DOHH2 (cell line): ENCODE results near the gene STX16.

Experiments used
- H3F3A ChIP-seq: fragments of 200-600 bp; sonication (generic), shearing (Covaris generic); 2 replicates; pipeline ENCODE4 v1.6.0; 2016; ENCODE audit warnings: antibody characterized with exemption, mild to moderate bottlenecking; ENCODE audit not compliant: control insufficient read depth, insufficient read depth
- H3K27ac ChIP-seq: fragments of 200-600 bp; sonication (generic); 2 replicates; pipeline ENCODE4 v1.5.1; 2014; ENCODE audit warnings: low read depth, mild to moderate bottlenecking, low read length, moderate library complexity
- H3K27me3 ChIP-seq: fragments of 200-600 bp; sonication (generic); 2 replicates; pipeline ENCODE4 v1.6.1; 2014; ENCODE audit warnings: mild to moderate bottlenecking, low read length, mixed read lengths; ENCODE audit not compliant: control insufficient read depth
- H3K36me3 ChIP-seq: fragments of 200-600 bp; sonication (generic); 2 replicates; pipeline ENCODE4 v1.6.1; 2014; ENCODE audit warnings: mild to moderate bottlenecking, low read length, moderate library complexity, mixed read lengths; ENCODE audit not compliant: control insufficient read depth
- H3K4me1 ChIP-seq: fragments of 200-600 bp; sonication (generic); 2 replicates; pipeline ENCODE4 v1.6.1; 2014; ENCODE audit warnings: mild to moderate bottlenecking, low read length, mixed read lengths; ENCODE audit not compliant: control insufficient read depth
- H3K4me2 ChIP-seq: fragments of 200-600 bp; sonication (generic); 2 replicates; pipeline ENCODE4 v1.6.0; 2014; ENCODE audit warnings: mild to moderate bottlenecking, low read length, moderate library complexity
- H3K4me3 ChIP-seq: fragments of 200-600 bp; sonication (generic); 2 replicates; pipeline ENCODE4 v1.5.1; 2014; ENCODE audit warnings: mild to moderate bottlenecking, low read length, mixed read lengths
- H3K79me2 ChIP-seq: fragments of 200-600 bp; sonication (generic); 2 replicates; pipeline ENCODE4 v1.6.1; 2014; ENCODE audit warnings: mild to moderate bottlenecking, low read length, mixed read lengths; ENCODE audit not compliant: control insufficient read depth
- H3K9me2 ChIP-seq: fragments of 200-600 bp; sonication (generic); replicated peaks from 2 replicates; pipeline ENCODE4 v1.6.1; 2014; ENCODE audit warnings: mild to moderate bottlenecking, low read length, mixed read lengths; ENCODE audit not compliant: control insufficient read depth
- H3K9me3 ChIP-seq: fragments of 200-600 bp; sonication (generic); 2 replicates; pipeline ENCODE4 v1.6.1; 2014; ENCODE audit warnings: antibody characterized with exemption, low read length, mixed read lengths; ENCODE audit not compliant: control insufficient read depth, insufficient read depth
- H4K20me1 ChIP-seq: fragments of 200-600 bp; sonication (generic); 2 replicates; pipeline ENCODE4 v1.6.0; 2014; ENCODE audit warnings: low read depth, mild to moderate bottlenecking, antibody characterized with exemption, low read length, moderate library complexity; ENCODE audit not compliant: control insufficient read depth, insufficient read depth
- EZH2phosphoT487 ChIP-seq: fragments of 200-600 bp; sonication (generic); IDR thresholded peaks from 2 replicates; pipeline ENCODE4 v1.6.1; 2017; ENCODE audit warnings: borderline replicate concordance, mild to moderate bottlenecking, antibody characterized with exemption, low read length, moderate library complexity, mixed read lengths
- TF ChIP-seq, protein P1 (sequence below): fragments of 200-600 bp; sonication (generic); IDR thresholded peaks from one replicate; pipeline ENCODE4 v1.5.1; 2014; ENCODE audit warnings: antibody characterized with exemption, mild to moderate bottlenecking, low read depth, low read length; ENCODE audit not compliant: poor library complexity, severe bottlenecking

Gene STX16

DNA sequence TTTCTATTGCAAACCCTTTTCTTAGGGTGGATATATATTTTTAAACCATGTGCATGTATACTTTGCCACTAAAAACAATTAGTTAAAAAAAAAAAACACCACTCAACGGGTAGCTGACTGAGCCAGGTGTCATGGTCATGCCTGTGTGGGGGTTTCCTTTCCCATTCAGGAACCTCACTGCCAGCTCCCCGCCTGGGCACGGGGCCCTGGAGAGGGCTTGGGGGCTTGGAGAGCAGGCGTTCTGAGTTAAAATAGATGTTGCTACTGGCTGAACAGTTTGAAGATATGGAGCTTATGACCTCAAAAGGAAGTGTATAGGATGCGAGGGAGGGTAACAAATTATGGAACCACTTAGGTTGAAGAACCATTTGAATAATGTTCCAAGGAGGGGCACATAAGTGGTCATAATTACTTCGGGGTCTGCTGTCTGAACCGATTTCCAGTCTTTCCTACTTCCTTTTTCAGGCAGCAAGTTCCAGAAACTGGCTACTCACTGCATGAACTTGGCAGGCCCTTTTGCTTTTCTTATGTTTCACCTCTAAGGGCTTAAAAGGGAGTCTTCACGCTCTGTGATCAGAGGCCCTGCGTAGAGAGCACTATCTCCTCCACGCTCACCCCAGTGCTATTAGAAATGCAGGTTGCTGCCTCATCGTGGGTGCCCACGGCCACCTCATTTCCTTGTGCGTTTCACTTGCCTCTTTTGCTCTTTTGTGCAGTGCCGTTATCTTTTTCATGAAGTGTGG lies 9.9 kb downstream of the STX16 start:
- TF ChIP-seq, protein P1, sequence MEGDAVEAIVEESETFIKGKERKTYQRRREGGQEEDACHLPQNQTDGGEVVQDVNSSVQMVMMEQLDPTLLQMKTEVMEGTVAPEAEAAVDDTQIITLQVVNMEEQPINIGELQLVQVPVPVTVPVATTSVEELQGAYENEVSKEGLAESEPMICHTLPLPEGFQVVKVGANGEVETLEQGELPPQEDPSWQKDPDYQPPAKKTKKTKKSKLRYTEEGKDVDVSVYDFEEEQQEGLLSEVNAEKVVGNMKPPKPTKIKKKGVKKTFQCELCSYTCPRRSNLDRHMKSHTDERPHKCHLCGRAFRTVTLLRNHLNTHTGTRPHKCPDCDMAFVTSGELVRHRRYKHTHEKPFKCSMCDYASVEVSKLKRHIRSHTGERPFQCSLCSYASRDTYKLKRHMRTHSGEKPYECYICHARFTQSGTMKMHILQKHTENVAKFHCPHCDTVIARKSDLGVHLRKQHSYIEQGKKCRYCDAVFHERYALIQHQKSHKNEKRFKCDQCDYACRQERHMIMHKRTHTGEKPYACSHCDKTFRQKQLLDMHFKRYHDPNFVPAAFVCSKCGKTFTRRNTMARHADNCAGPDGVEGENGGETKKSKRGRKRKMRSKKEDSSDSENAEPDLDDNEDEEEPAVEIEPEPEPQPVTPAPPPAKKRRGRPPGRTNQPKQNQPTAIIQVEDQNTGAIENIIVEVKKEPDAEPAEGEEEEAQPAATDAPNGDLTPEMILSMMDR = no peak
- no peak for TF ChIP-seq EZH2phosphoT487
- no peak overlapping the region for H3K4me3 ChIP-seq
- H3K4me2 ChIP-seq = no peak overlapping the region
- no peak overlapping the region for H3K27ac ChIP-seq
- H3K4me1 ChIP-seq = peaks cover 21% of the 10 kb centered on the region
- no peaks in the 10 kb centered on the region for H3K9me3 ChIP-seq
- peaks cover 94% of the 10 kb centered on the region for H3K79me2 ChIP-seq
- peaks cover 48% of the 10 kb centered on the region for H3K36me3 ChIP-seq
- no peaks in the 10 kb centered on the region for H3F3A ChIP-seq
- H3K27me3 ChIP-seq = no peaks in the 10 kb centered on the region
- H3K9me2 ChIP-seq = no peaks in the 10 kb centered on the region
- no peaks in the 10 kb centered on the region; the same call in 1 of the 2 replicates for H4K20me1 ChIP-seq

DNA sequence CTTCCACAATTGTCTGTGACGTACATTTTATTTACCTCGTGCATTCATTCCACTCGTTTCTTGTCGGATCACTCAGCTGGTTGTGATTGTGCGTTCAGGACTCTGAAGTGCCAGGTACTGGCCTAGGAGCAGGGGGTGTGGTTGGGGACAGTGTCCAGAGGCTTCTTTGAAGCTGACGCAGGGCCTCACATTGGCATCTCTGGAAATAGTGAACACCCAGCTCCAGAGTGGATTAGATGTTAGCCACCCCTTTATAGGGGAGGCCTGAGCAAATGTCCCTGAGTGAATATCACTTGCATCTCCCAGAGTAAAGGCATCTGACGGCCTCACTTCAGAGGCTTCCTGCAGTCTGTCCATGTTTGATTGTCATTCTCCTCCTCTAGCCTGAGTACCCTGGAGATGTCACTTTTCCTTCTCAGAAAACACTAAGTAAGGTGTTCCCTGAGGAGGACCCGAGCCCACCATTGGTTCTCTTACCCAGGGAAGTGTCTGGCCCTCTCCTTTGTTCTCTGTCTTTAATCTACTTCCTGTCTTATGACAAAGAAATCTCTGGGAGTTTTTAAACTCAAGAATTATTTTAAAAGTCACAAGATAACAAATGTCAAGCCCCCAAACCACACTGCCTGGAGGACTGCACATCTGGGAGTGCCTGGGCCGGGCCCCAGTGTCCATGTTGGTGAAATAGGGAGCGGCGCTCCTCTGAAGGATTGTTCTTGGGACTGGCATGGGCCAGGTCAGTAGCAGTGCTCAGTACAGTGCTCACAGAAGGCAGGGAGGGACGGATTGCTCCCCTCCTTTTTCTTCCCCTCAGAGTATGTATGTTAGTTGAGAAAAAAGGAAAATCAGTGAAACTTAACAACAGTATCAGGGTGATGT lies 10.8 kb downstream of the STX16 start:
- no peaks in the 10 kb centered on the region for H3K9me3 ChIP-seq
- H3K4me3 ChIP-seq = no peak overlapping the region
- H3K79me2 ChIP-seq = peaks cover 93% of the 10 kb centered on the region
- peaks cover 51% of the 10 kb centered on the region for H3K36me3 ChIP-seq
- peaks cover 2% of the 10 kb centered on the region; the same call in 1 of the 2 replicates for H4K20me1 ChIP-seq
- H3K4me1 ChIP-seq = peaks cover 21% of the 10 kb centered on the region
- TF ChIP-seq, protein P1 = no peak
- TF ChIP-seq EZH2phosphoT487 = no peak
- H3F3A ChIP-seq = no peaks in the 10 kb centered on the region
- no peak overlapping the region for H3K27ac ChIP-seq
- no peak overlapping the region for H3K4me2 ChIP-seq
- H3K27me3 ChIP-seq = no peaks in the 10 kb centered on the region
- H3K9me2 ChIP-seq = no peaks in the 10 kb centered on the region

DNA sequence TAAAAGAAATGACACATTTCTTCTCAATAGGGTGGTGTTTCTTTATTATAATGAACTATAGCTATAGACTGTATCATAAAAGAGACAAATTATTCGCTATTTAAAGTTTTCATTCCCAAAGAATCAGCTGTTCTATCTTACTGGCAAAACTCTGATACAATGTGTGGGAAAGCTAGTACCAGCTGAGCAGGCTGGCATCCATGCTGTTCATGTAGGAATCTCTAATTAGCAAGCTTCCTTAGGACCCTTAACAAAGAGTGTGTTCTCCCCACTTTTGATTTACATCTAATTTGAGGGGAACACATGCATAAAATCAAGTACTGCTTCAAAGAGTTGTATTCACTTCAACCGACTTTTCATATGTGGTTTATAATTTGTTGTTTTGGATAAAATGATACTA lies 13.2 kb downstream of the STX16 start:
- no peaks in the 10 kb centered on the region for H3F3A ChIP-seq
- H4K20me1 ChIP-seq = peaks cover 8% of the 10 kb centered on the region; the same call in 1 of the 2 replicates
- no peaks in the 10 kb centered on the region for H3K9me3 ChIP-seq
- no peak overlapping the region for H3K4me3 ChIP-seq
- H3K27me3 ChIP-seq = no peaks in the 10 kb centered on the region
- H3K4me2 ChIP-seq = no peak overlapping the region
- no peak overlapping the region for H3K27ac ChIP-seq
- peaks cover 86% of the 10 kb centered on the region for H3K79me2 ChIP-seq
- no peaks in the 10 kb centered on the region for H3K9me2 ChIP-seq
- no peak for TF ChIP-seq EZH2phosphoT487
- TF ChIP-seq, protein P1 = no peak
- peaks cover 62% of the 10 kb centered on the region for H3K36me3 ChIP-seq
- peaks cover 27% of the 10 kb centered on the region for H3K4me1 ChIP-seq
